Osteocyte (in vitro differentiated cells): ENCODE results near the gene AHCTF1. TPM values are rescaled to one million over a fixed set of nuclear protein-coding genes. Genes with fewer than 3 reads are reported as not detected.
A peak's percentile ranks its signal among the peaks of the same experiment; 100 is the strongest.

Experiments
- DNase-seq: peaks from one replicate; pipeline ENCODE4 v3.0.0; 2021; ENCODE audit warnings: mixed read lengths; ENCODE audit not compliant: unreplicated experiment; ENCODE audit errors: extremely low spot score
- H3K27ac Mint-ChIP-seq: one replicate; pipeline ENCODE4 v1.8.0; 2021; ENCODE audit warnings: mild to moderate bottlenecking, mixed read lengths; ENCODE audit not compliant: unreplicated experiment
- H3K27me3 Mint-ChIP-seq: one replicate; pipeline ENCODE4 v1.8.0; 2021; ENCODE audit warnings: mixed read lengths; ENCODE audit not compliant: unreplicated experiment
- H3K36me3 Mint-ChIP-seq: one replicate; pipeline ENCODE4 v1.8.0; 2021; ENCODE audit warnings: mixed read lengths; ENCODE audit not compliant: unreplicated experiment
- H3K4me1 Mint-ChIP-seq: one replicate; pipeline ENCODE4 v1.8.0; 2021; ENCODE audit warnings: mixed read lengths; ENCODE audit not compliant: unreplicated experiment
- H3K4me3 Mint-ChIP-seq: one replicate; pipeline ENCODE4 v1.8.0; 2021; ENCODE audit warnings: mild to moderate bottlenecking, moderate library complexity, mixed read lengths; ENCODE audit not compliant: unreplicated experiment
- H3K9me3 Mint-ChIP-seq: one replicate; pipeline ENCODE4 v1.8.0; 2021; ENCODE audit warnings: mixed read lengths; ENCODE audit not compliant: unreplicated experiment
- CTCF ChIP-seq: fragments of 200-600 bp; sonication (generic); IDR thresholded peaks from 2 replicates; pipeline ENCODE4 v1.5.0; 2021; ENCODE audit warnings: antibody characterized with exemption, mild to moderate bottlenecking, moderate library complexity
- total RNA-seq: library from RNA; stranded (reverse); gene quantifications from 2 replicates; pipeline ENCODE4 v1.2.1, GENCODE V29; 2021

AHCTF1 gene
- total RNA-seq, 1 donor from 2014 or later: 30.4 TPM

- Mint-ChIP-seq H3K4me1 (peaks cover 27% of the 10 kb centered on the region), H3K27ac (no peak overlapping the region), H3K36me3 (no peaks in the 10 kb centered on the region), H3K9me3 (no peaks in the 10 kb centered on the region), H3K4me3 (no peak overlapping the region), H3K27me3 (no peaks in the 10 kb centered on the region)
- DNase-seq: no peak
- no peak for TF ChIP-seq CTCF
These were observed 135.6 kb downstream of the AHCTF1 start for GRCh38 chr1:246795906-246796694.

GRCh38 chr1:246794828-246795671 lies 136.7 kb downstream of the AHCTF1 start:
- H3K36me3 Mint-ChIP-seq: no peaks in the 10 kb centered on the region
- no peak overlapping the region for H3K4me3 Mint-ChIP-seq

GRCh38 chr1:246794048-246794827 lies 137.5 kb downstream of the AHCTF1 start:
- Mint-ChIP-seq H3K27me3 (no peaks in the 10 kb centered on the region), H3K4me3 (no peak overlapping the region), H3K4me1 (peaks cover 28% of the 10 kb centered on the region), H3K9me3 (no peaks in the 10 kb centered on the region), H3K36me3 (no peaks in the 10 kb centered on the region), H3K27ac (peak overlapping the region; percentile 74)
- no peak for DNase-seq
- no peak for TF ChIP-seq CTCF

More at GRCh38 chr1:246794828-246795671, 136.7 kb downstream of the AHCTF1 start:
- peaks cover 27% of the 10 kb centered on the region for H3K4me1 Mint-ChIP-seq
- H3K9me3 Mint-ChIP-seq: no peaks in the 10 kb centered on the region
- H3K27me3 Mint-ChIP-seq: no peaks in the 10 kb centered on the region
- no peak for TF ChIP-seq CTCF
- peak overlapping the region; percentile 74 for H3K27ac Mint-ChIP-seq
- DNase-seq: no peak

GRCh38 chr1:246793356-246793896 lies 138.3 kb downstream of the AHCTF1 start:
- Mint-ChIP-seq H3K4me3 (no peak overlapping the region), H3K27me3 (no peaks in the 10 kb centered on the region), H3K4me1 (peaks cover 30% of the 10 kb centered on the region)

More at GRCh38 chr1:246793356-246793896, 138.3 kb downstream of the AHCTF1 start:
- Mint-ChIP-seq H3K9me3 (no peaks in the 10 kb centered on the region), H3K27ac (no peak overlapping the region), H3K36me3 (no peaks in the 10 kb centered on the region)
- no peak for TF ChIP-seq CTCF
- DNase-seq: no peak
